ENCODE results near the gene POU6F2.

DNA sequence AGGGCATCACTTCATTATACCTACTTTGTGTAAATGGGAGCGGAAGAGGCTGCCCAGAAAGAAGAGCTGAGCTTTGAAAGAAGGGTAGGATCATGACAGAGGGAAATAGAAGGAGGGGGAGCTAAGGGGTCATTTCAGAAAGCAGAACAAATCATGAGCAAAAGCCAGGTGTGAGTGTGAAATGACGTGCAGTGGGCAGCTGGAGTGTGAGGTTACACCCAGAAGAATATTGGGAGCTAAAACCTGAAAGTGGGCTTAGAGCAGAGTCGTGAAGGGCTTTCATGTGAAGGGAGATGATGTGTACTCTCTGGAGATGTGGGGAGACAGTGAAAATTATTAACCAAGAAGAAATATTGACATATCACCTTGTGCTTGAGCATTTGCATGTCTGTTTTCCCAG lies 343.5 kb downstream of the POU6F2 start:
- TF ChIP-seq TEAD1 (CRISPR knock-in tag; IDR thresholded peaks at IDR 0.05) (no peak), SMAD3 (CRISPR knock-in tag; IDR thresholded peaks at IDR 0.05; ENCODE audit: borderline replicate concordance) (no peak)
